HEK293T (cell line): Measurements from ENCODE around the gene CHAC1.

Experiments used
- CTCF ChIA-PET: fragments of 350-600 bp; formaldehyde crosslinking; extraction: SDS; loops from one replicate; lab custom pipeline; 2021; ENCODE audit warnings: antibody characterized with exemption, inconsistent platforms; lab: Yijun Ruan, JAX
- POLR2A ChIA-PET: fragments of 350-600 bp; formaldehyde crosslinking; extraction: SDS; loops from one replicate; lab custom pipeline; 2020; ENCODE audit warnings: antibody characterized with exemption, inconsistent platforms; lab: Yijun Ruan, JAX
- DNase-seq: peaks from one replicate; pipeline ENCODE4 v3.0.0; 2012; ENCODE audit warnings: mixed read lengths; ENCODE audit errors: extremely low spot score
- ARNT ChIP-seq: fragments of 450-650 bp; IDR thresholded peaks from 2 replicates; pipeline ENCODE4 v1.6.1; 2017; ENCODE audit warnings: mild to moderate bottlenecking
- BHLHE40 ChIP-seq: fragments of 450-650 bp; IDR thresholded peaks from 2 replicates; pipeline ENCODE4 v1.6.1; 2016; ENCODE audit warnings: mild to moderate bottlenecking, moderate library complexity, borderline replicate concordance
- CTBP1 ChIP-seq: fragments of 450-650 bp; IDR thresholded peaks from 2 replicates; pipeline ENCODE4 v1.6.1; 2016; ENCODE audit warnings: borderline replicate concordance
- ELF4 ChIP-seq: fragments of 450-650 bp; IDR thresholded peaks from 2 replicates; pipeline ENCODE4 v1.6.1; 2017; ENCODE audit warnings: antibody characterized with exemption
- FOXA1 ChIP-seq: fragments of 450-650 bp; IDR thresholded peaks from 2 replicates; pipeline ENCODE4 v1.6.1; 2016; ENCODE audit warnings: mild to moderate bottlenecking
- FOXK2 ChIP-seq: fragments of 450-650 bp; IDR thresholded peaks from 2 replicates; pipeline ENCODE4 v1.6.1; 2016; ENCODE audit warnings: mild to moderate bottlenecking
- FOXM1 ChIP-seq: fragments of 450-650 bp; IDR thresholded peaks from 2 replicates; pipeline ENCODE4 v1.6.1; 2017; ENCODE audit warnings: mild to moderate bottlenecking, borderline replicate concordance
- HDGF ChIP-seq: fragments of 450-650 bp; IDR thresholded peaks from 2 replicates; pipeline ENCODE4 v1.6.1; 2017; ENCODE audit warnings: antibody characterized with exemption, borderline replicate concordance
- L3MBTL2 ChIP-seq: fragments of 450-650 bp; conservative IDR thresholded peaks from 2 replicates; pipeline ENCODE4 v1.6.1; 2016; ENCODE audit warnings: mild to moderate bottlenecking
- LEF1 ChIP-seq: fragments of 450-650 bp; IDR thresholded peaks from 2 replicates; pipeline ENCODE4 v1.6.1; 2017; ENCODE audit warnings: mild to moderate bottlenecking, borderline replicate concordance
- NFRKB ChIP-seq: fragments of 450-650 bp; IDR thresholded peaks from 2 replicates; pipeline ENCODE4 v1.6.1; 2016; ENCODE audit warnings: mild to moderate bottlenecking, moderate library complexity
- PKNOX1 ChIP-seq: fragments of 450-650 bp; IDR thresholded peaks from 2 replicates; pipeline ENCODE4 v1.6.1; 2016
- SP1 ChIP-seq: fragments of 450-650 bp; IDR thresholded peaks from 2 replicates; pipeline ENCODE4 v1.6.1; 2017
- SUZ12 ChIP-seq: fragments of 450-650 bp; IDR thresholded peaks from 2 replicates; pipeline ENCODE4 v1.6.1; 2016; ENCODE audit warnings: mild to moderate bottlenecking
- TARDBP ChIP-seq: fragments of 450-650 bp; IDR thresholded peaks from 2 replicates; pipeline ENCODE4 v1.6.1; 2016
- ZNF384 ChIP-seq: fragments of 450-650 bp; IDR thresholded peaks from 2 replicates; pipeline ENCODE4 v1.6.1; 2016

CHAC1 gene

GRCh38 chr15:40908095-40908494 lies 45.2 kb upstream of the CHAC1 start:
- ChIA-PET POLR2A (interaction anchor here (0.7 kb wide), 1 partner anchor 44 kb away, joined by 3 read pairs; no protein-coding TSS in a partner anchor), CTCF (interaction anchor here (0.6 kb wide), 1 partner anchor 110 kb away, joined by 3 read pairs; no protein-coding TSS in a partner anchor)
- DNase-seq = no peak
- no peak for TF ChIP-seq BHLHE40
- TF ChIP-seq PKNOX1 = no peak
- no peak for TF ChIP-seq FOXK2
- TF ChIP-seq SUZ12 = no peak
- no peak for TF ChIP-seq FOXM1
- no peak for TF ChIP-seq HDGF
- no peak for TF ChIP-seq LEF1
- TF ChIP-seq TARDBP = no peak
- no peak for TF ChIP-seq ELF4

DNA sequence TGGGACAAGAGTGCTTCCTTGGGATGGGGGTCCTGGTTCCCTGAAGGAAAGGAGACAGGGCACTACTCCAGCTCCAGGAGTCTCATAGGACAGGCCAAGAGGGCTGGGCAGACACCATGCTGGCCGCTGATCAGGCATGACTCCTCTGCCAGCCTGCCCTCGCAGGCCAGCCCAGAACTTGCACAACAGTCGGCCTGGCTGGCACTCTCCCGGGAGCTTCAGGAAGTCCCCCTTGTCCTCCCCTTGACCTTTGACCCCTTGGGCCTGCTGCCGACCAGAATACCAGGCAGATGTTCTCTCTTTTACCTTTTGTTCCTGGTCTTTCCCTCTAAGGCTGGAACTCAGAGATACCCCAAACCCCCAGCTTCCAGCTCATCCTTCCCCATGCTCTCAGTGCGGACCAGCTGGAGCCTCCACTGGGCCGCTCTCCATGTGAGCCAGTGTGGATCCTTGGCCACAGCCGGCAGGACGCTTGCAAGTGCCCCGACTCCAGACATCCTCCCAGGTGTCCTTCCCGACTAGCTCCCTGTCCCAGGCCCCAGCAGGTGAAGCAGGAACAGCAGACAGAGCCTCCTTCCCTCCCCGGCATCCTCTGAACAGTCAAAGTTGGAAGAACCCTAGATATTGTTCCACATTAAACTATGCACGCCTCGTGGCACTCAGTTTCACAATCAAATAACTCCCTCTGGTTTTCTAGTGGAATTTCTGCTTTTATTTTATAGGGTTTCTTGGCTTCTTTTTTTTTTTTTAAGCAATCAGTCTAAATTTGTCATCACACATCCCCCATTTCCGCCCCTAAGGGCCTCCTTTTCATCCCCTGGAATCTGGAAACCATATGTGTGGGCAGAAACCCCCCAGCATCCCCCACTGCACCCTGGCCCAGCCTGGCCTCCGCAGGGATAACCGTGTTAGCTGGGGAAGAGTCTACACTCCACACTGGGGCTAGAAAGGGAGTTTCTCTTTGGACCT lies 43.3 kb upstream of the CHAC1 start:
- TF ChIP-seq HDGF (no peak), ELF4 (no peak), LEF1 (no peak), FOXA1 (no peak), ZNF384 (no peak), NFRKB (no peak), L3MBTL2 (no peak), FOXM1 (no peak), BHLHE40 (no peak), TARDBP (no peak), SUZ12 (no peak), CTBP1 (no peak), FOXK2 (no peak), SP1 (no peak), PKNOX1 (no peak), ARNT (no peak)
- POLR2A ChIA-PET = no interaction called here
- DNase-seq = no peak
- CTCF ChIA-PET = interaction anchor here (0.9 kb wide), 1 partner anchor 52 kb away, joined by 5 read pairs; no protein-coding TSS in a partner anchor

DNA sequence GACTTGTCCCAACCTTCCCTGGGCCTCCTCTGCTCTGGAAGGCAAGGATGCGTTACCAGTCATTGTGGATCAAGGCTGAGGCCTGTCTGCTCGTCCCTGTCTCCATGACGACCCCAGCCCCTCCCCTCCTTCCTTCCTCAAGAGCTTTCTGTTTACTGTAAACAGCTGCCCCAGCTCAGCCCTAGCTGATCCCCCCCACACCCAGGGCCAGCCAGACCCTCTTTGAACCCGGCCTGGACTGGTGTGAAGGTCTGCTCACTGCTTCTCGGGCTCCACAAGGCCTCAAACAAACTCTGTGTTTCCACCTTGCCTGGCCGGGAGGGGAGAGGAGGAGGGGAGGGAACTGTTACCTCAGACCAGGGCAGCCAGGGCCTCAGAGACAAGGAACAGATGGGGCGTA lies 42.1 kb upstream of the CHAC1 start:
- no peak for TF ChIP-seq TARDBP
- TF ChIP-seq FOXM1 = no peak
- no peak for TF ChIP-seq HDGF
- no peak for TF ChIP-seq L3MBTL2
- no peak for TF ChIP-seq ZNF384
- no peak for TF ChIP-seq FOXA1
- TF ChIP-seq PKNOX1 = no peak
- no peak for TF ChIP-seq ELF4
- TF ChIP-seq LEF1 = no peak
- no peak for DNase-seq
- ChIA-PET CTCF (interaction anchor here (0.9 kb wide), 1 partner anchor 53 kb away, joined by 5 read pairs; no protein-coding TSS in a partner anchor), POLR2A (no interaction called here)

DNA sequence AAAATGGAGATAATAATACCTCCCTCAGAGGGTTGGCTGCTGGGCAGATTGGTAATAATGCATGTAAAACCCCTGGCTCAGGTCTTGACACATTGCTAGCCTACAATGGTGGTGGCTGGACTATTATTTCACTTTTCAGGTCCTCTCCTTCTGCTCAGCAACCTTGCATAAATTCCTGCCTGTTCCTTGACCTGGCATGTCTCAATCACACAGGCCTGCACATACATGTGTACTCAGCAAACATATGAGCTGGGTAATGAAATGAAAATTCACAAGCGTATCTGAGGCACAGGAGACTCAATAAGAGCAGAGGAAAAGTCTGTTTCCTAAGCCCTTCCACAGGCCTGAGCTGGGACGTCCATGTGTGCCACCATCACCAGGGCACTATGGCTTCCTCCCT lies 41.6 kb upstream of the CHAC1 start:
- ChIA-PET CTCF (interaction anchor here (0.5 to 0.6 kb wide), 2 partner anchors 9 to 263 kb away, joined by 4 to 5 read pairs; no protein-coding TSS in a partner anchor), POLR2A (no interaction called here)
- TF ChIP-seq BHLHE40 (no peak), SP1 (no peak), ARNT (no peak), FOXM1 (no peak)
- no peak for DNase-seq

GRCh38 chr15:40912478-40912877 lies 40.8 kb upstream of the CHAC1 start:
- CTCF ChIA-PET = interaction anchor here (0.5 to 0.6 kb wide), 2 partner anchors 8 to 262 kb away, joined by 4 to 5 read pairs; no protein-coding TSS in a partner anchor
- POLR2A ChIA-PET = no interaction called here
- no peak for DNase-seq
- TF ChIP-seq FOXK2 = no peak
- TF ChIP-seq ELF4 = no peak
- TF ChIP-seq ARNT = no peak
- TF ChIP-seq NFRKB = no peak
- no peak for TF ChIP-seq BHLHE40
- no peak for TF ChIP-seq ZNF384
- TF ChIP-seq FOXM1 = no peak
- TF ChIP-seq SP1 = no peak
- no peak for TF ChIP-seq TARDBP
- TF ChIP-seq PKNOX1 = no peak
- no peak for TF ChIP-seq LEF1
- no peak for TF ChIP-seq FOXA1
